ENCODE results near the gene POU6F1. TPM values are rescaled to one million over a fixed set of nuclear protein-coding genes. Genes with fewer than 3 reads are reported as not detected.

POU6F1 gene
- polyA plus RNA-seq, 1 donor from 2014 or later: 3.2 TPM

- Mint-ChIP-seq H3K4me1 (no peaks in the 10 kb centered on the region), H3K27me3 (no peaks in the 10 kb centered on the region), H3K36me3 (peaks cover 2% of the 10 kb centered on the region), H3K9me3 (no peaks in the 10 kb centered on the region), H3K4me3 (no peak overlapping the region), H3K27ac (no peak overlapping the region)
These were observed 19.9 kb downstream of the POU6F1 start for GRCh38 chr12:51197736-51198567.

- Mint-ChIP-seq H3K4me1 (no peaks in the 10 kb centered on the region), H3K9me3 (no peaks in the 10 kb centered on the region), H3K36me3 (peaks cover 8% of the 10 kb centered on the region), H3K27me3 (no peaks in the 10 kb centered on the region), H3K4me3 (peak overlapping the region in 1 of 4 donors; percentile 5), H3K27ac (no peak overlapping the region)
These were observed 21.3 kb downstream of the POU6F1 start for GRCh38 chr12:51196547-51196946.

- no peaks in the 10 kb centered on the region for H3K9me3 Mint-ChIP-seq
- H3K4me3 Mint-ChIP-seq: no peak overlapping the region
- H3K27ac Mint-ChIP-seq: no peak overlapping the region
- H3K4me1 Mint-ChIP-seq: no peaks in the 10 kb centered on the region
- H3K27me3 Mint-ChIP-seq: no peaks in the 10 kb centered on the region
- peaks cover 9% of the 10 kb centered on the region for H3K36me3 Mint-ChIP-seq
These were observed 22.0 kb downstream of the POU6F1 start for GRCh38 chr12:51195841-51196240.

- no peak overlapping the region for H3K4me3 Mint-ChIP-seq
- H3K36me3 Mint-ChIP-seq: peaks cover 11% of the 10 kb centered on the region
- H3K4me1 Mint-ChIP-seq: peaks cover 18 to 21% (median 18%) of the 10 kb centered on the region in 3 donors
- H3K9me3 Mint-ChIP-seq: no peaks in the 10 kb centered on the region
- no peak overlapping the region for H3K27ac Mint-ChIP-seq
- H3K27me3 Mint-ChIP-seq: no peaks in the 10 kb centered on the region
These were observed 25.6 kb downstream of the POU6F1 start for GRCh38 chr12:51192284-51192671.

GRCh38 chr12:51191516-51192283 lies 26.2 kb downstream of the POU6F1 start:
- H3K27me3 Mint-ChIP-seq: no peaks in the 10 kb centered on the region
- H3K36me3 Mint-ChIP-seq: peaks cover 11% of the 10 kb centered on the region
- H3K4me1 Mint-ChIP-seq: peaks cover 21 to 27% (median 24%) of the 10 kb centered on the region in 3 donors

GRCh38 chr12:51190820-51191219 lies 27.0 kb downstream of the POU6F1 start:
- Mint-ChIP-seq H3K27me3 (no peaks in the 10 kb centered on the region), H3K27ac (peak overlapping the region in 1 of 3 donors; percentile 43), H3K4me1 (peaks cover 21 to 32% (median 26%) of the 10 kb centered on the region in 3 donors), H3K4me3 (no peak overlapping the region), H3K36me3 (peaks cover 11% of the 10 kb centered on the region), H3K9me3 (no peaks in the 10 kb centered on the region)

More at GRCh38 chr12:51191516-51192283, 26.2 kb downstream of the POU6F1 start:
- H3K27ac Mint-ChIP-seq: peak overlapping the region in 2 of 3 donors; percentile 43 to 84
- no peaks in the 10 kb centered on the region for H3K9me3 Mint-ChIP-seq
- no peak overlapping the region for H3K4me3 Mint-ChIP-seq

- no peak overlapping the region for H3K4me3 Mint-ChIP-seq
- no peak overlapping the region for H3K27ac Mint-ChIP-seq
- H3K36me3 Mint-ChIP-seq: peaks cover 11% of the 10 kb centered on the region
- H3K9me3 Mint-ChIP-seq: no peaks in the 10 kb centered on the region
- peaks cover 21 to 32% (median 26%) of the 10 kb centered on the region in 3 donors for H3K4me1 Mint-ChIP-seq
- no peaks in the 10 kb centered on the region for H3K27me3 Mint-ChIP-seq
These were observed 28.0 kb downstream of the POU6F1 start for GRCh38 chr12:51189790-51190355.

- Mint-ChIP-seq H3K4me3 (peak overlapping the region; percentile 37 to 92 (median 82)), H3K9me3 (no peaks in the 10 kb centered on the region), H3K36me3 (peaks cover 9% of the 10 kb centered on the region), H3K27me3 (no peaks in the 10 kb centered on the region), H3K4me1 (peaks cover 21 to 32% (median 26%) of the 10 kb centered on the region in 3 donors), H3K27ac (peak overlapping the region; percentile 24 to 94 (median 29))
These were observed 29.4 kb downstream of the POU6F1 start for GRCh38 chr12:51188359-51189051.

- peak overlapping the region in 1 of 3 donors; percentile 94 for H3K27ac Mint-ChIP-seq
- no peaks in the 10 kb centered on the region for H3K9me3 Mint-ChIP-seq
- peaks cover 9% of the 10 kb centered on the region for H3K36me3 Mint-ChIP-seq
- H3K4me1 Mint-ChIP-seq: peaks cover 21 to 32% (median 26%) of the 10 kb centered on the region in 3 donors
- H3K27me3 Mint-ChIP-seq: no peaks in the 10 kb centered on the region
- H3K4me3 Mint-ChIP-seq: peak overlapping the region in 2 of 4 donors; percentile 45 to 85
These were observed 30.4 kb downstream of the POU6F1 start for GRCh38 chr12:51187370-51187987.

GRCh38 chr12:51186465-51187085 lies 31.3 kb downstream of the POU6F1 start:
- Mint-ChIP-seq H3K4me1 (peaks cover 21 to 32% (median 26%) of the 10 kb centered on the region in 3 donors), H3K9me3 (no peaks in the 10 kb centered on the region), H3K4me3 (peak overlapping the region in 2 of 4 donors; percentile 26 to 41), H3K36me3 (peaks cover 3% of the 10 kb centered on the region), H3K27me3 (no peaks in the 10 kb centered on the region), H3K27ac (peak overlapping the region in 1 of 3 donors; percentile 38)

GRCh38 chr12:51185171-51185717 lies 32.6 kb downstream of the POU6F1 start:
- Mint-ChIP-seq H3K9me3 (no peaks in the 10 kb centered on the region), H3K4me3 (no peak overlapping the region), H3K27ac (peak overlapping the region in 1 of 3 donors; percentile 8), H3K27me3 (no peaks in the 10 kb centered on the region), H3K4me1 (peaks cover 21 to 32% (median 26%) of the 10 kb centered on the region in 3 donors), H3K36me3 (no peaks in the 10 kb centered on the region)

GRCh38 chr12:51183816-51184215 lies 34.0 kb downstream of the POU6F1 start:
- H3K27me3 Mint-ChIP-seq: no peaks in the 10 kb centered on the region
- H3K36me3 Mint-ChIP-seq: no peaks in the 10 kb centered on the region
- no peak overlapping the region for H3K4me3 Mint-ChIP-seq
- no peaks in the 10 kb centered on the region for H3K9me3 Mint-ChIP-seq
- peaks cover 18 to 26% (median 22%) of the 10 kb centered on the region in 3 donors for H3K4me1 Mint-ChIP-seq
- H3K27ac Mint-ChIP-seq: peak overlapping the region in 1 of 3 donors; percentile 63

- Mint-ChIP-seq H3K27me3 (no peaks in the 10 kb centered on the region), H3K4me1 (peaks cover 14 to 22% (median 17%) of the 10 kb centered on the region in 3 donors), H3K9me3 (no peaks in the 10 kb centered on the region), H3K36me3 (no peaks in the 10 kb centered on the region), H3K27ac (no peak overlapping the region), H3K4me3 (no peak overlapping the region)
These were observed 34.5 kb downstream of the POU6F1 start for GRCh38 chr12:51183349-51183748.

All from IgD-negative memory B cell (primary cell).